ENCODE results near the gene SMPDL3A. TPM values are rescaled to one million over a fixed set of nuclear protein-coding genes. Genes with fewer than 3 reads are reported as not detected.

The SMPDL3A gene
- total RNA-seq, 1 donor from 2014 or later = 19.6 TPM

- no peaks in the 10 kb centered on the region for H3K9me3 ChIP-seq
- ATAC-seq (peak; percentile 61), DNase-seq (no peak)
- intact Hi-C loops (cut with DNase I) = no loop called here
- no peaks in the 10 kb centered on the region for H3K27me3 ChIP-seq
- H3K4me3 ChIP-seq = peak overlapping the region; percentile 40
- no peak for TF ChIP-seq CTCF (IDR thresholded peaks at IDR 0.05)
- peak overlapping the region; percentile 63 for H3K27ac ChIP-seq
- H3K4me1 ChIP-seq = peaks cover 5% of the 10 kb centered on the region
- no peaks in the 10 kb centered on the region for H3K36me3 ChIP-seq
These were observed 35.9 kb upstream of the SMPDL3A start for GRCh38 chr6:122753000-122753687.

GRCh38 chr6:122753688-122754056, 35.4 kb upstream of the SMPDL3A start:
- Histone ChIP-seq H3K36me3 (no peaks in the 10 kb centered on the region), H3K4me1 (peaks cover 5% of the 10 kb centered on the region), H3K9me3 (no peaks in the 10 kb centered on the region), H3K27ac (peak overlapping the region; percentile 63), H3K4me3 (peak overlapping the region; percentile 40), H3K27me3 (no peaks in the 10 kb centered on the region)
- DNase-seq (no peak), ATAC-seq (peak; percentile 79)
- no peak for TF ChIP-seq CTCF (IDR thresholded peaks at IDR 0.05)
- intact Hi-C loops (cut with DNase I) = no loop called here

GRCh38 chr6:122754191-122754731, 34.8 kb upstream of the SMPDL3A start:
- Histone ChIP-seq H3K4me3 (no peak overlapping the region), H3K27ac (no peak overlapping the region), H3K27me3 (no peaks in the 10 kb centered on the region), H3K9me3 (no peaks in the 10 kb centered on the region), H3K36me3 (no peaks in the 10 kb centered on the region), H3K4me1 (peaks cover 5% of the 10 kb centered on the region)
- no peak for DNase-seq
- intact Hi-C loops (cut with DNase I) = no loop called here
- TF ChIP-seq CTCF (IDR thresholded peaks at IDR 0.05) = no peak
- ATAC-seq = peak; percentile 64

- Histone ChIP-seq H3K9me3 (no peaks in the 10 kb centered on the region), H3K4me3 (no peak overlapping the region), H3K27me3 (no peaks in the 10 kb centered on the region), H3K4me1 (peaks cover 5% of the 10 kb centered on the region), H3K27ac (no peak overlapping the region), H3K36me3 (no peaks in the 10 kb centered on the region)
- intact Hi-C loops (cut with DNase I) = no loop called here
- ATAC-seq (no peak), DNase-seq (no peak)
- TF ChIP-seq CTCF (IDR thresholded peaks at IDR 0.05) = no peak
These were observed 33.2 kb upstream of the SMPDL3A start for GRCh38 chr6:122755901-122756300.

DNA sequence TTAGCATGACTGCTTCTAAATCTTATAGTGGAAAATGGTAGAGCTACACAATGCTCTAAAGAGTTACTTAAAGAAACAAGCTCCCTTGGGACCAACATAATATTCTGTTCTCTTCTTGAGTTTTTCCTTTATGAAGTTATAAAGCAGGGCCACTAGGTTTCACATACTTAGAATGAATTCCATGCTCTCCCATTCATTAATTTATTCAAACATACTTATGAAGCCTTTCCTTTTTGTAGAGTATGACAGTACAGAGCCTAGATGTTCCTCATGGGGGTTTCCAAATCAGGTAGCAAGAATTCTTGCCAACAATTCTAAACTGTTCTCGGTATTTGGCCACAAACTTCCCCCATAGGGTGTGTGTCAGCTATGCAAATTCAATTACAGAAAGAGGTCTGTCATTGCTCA, 30.1 kb upstream of the SMPDL3A start:
- Histone ChIP-seq H3K27me3 (no peaks in the 10 kb centered on the region), H3K27ac (no peak overlapping the region), H3K9me3 (no peaks in the 10 kb centered on the region), H3K4me3 (no peak overlapping the region), H3K4me1 (peaks cover 5% of the 10 kb centered on the region), H3K36me3 (no peaks in the 10 kb centered on the region)
- DNase-seq (no peak), ATAC-seq (no peak)
- TF ChIP-seq CTCF (IDR thresholded peaks at IDR 0.05) = no peak
- intact Hi-C loops (cut with DNase I) = no loop called here
